Gastrocnemius medialis (tissue), 4 donors: Measurements from ENCODE around the gene LPIN1.

Source experiments
- CTCF ChIP-seq, 5 experiments: fragments of 450-650 bp in 3 of 5; fragments of 200-600 bp in 2 of 5; sonication (generic) in 2 of 5; IDR thresholded peaks in 4 of 5; conservative IDR thresholded peaks in 1 of 5; 1 replicate in 4 of 5; 2 replicates in 1 of 5; pipeline ENCODE4 v1.5.1; 2016 to 2019; ENCODE audit warnings: antibody characterized with exemption in 5 of 5, mild to moderate bottlenecking in 3 of 5, moderate library complexity in 3 of 5
- POLR2A ChIP-seq, 2 donors: fragments of 450-650 bp; IDR thresholded peaks; one replicate each; pipeline ENCODE4 v1.6.1; 2017; ENCODE audit warnings: antibody characterized with exemption in 2 of 2, mild to moderate bottlenecking in 2 of 2, moderate library complexity in 2 of 2

- TF ChIP-seq CTCF (IDR thresholded peaks at IDR 0.05 in 4 of 5, conservative IDR thresholded peaks at IDR 0.05 in 1 of 5) (no peak), POLR2A (IDR thresholded peaks at IDR 0.05) (no peak)
Observed at GRCh38 chr2:11811036-11811654, 64.7 kb downstream of the LPIN1 start.
